ENCODE results near the gene JARID2. TPM values are rescaled to one million over a fixed set of nuclear protein-coding genes. Genes with fewer than 3 reads are reported as not detected.

JARID2 gene
- total RNA-seq, 1 donor, result 9.1 TPM

GRCh38 chr6:15480525-15480924 is 234.7 kb downstream of the JARID2 start:
- no peak for DNase-seq (ENCODE audit: low read depth)
- TF ChIP-seq CTCF (IDR thresholded peaks at IDR 0.05; ENCODE audit: insufficient read depth, low read depth, low read length), result no peak
- no peak overlapping the region for H3K4me3 ChIP-seq (ENCODE audit: low read depth, low read length)

GRCh38 chr6:15481390-15482291 is 235.8 kb downstream of the JARID2 start:
- DNase-seq (ENCODE audit: low read depth), result no peak
- no peak overlapping the region for H3K4me3 ChIP-seq (ENCODE audit: low read depth, low read length)

GRCh38 chr6:15483060-15483459 is 237.2 kb downstream of the JARID2 start:
- H3K4me3 ChIP-seq (ENCODE audit: low read depth, low read length), result no peak overlapping the region
- TF ChIP-seq CTCF (IDR thresholded peaks at IDR 0.05; ENCODE audit: insufficient read depth, low read depth, low read length), result no peak
- DNase-seq (ENCODE audit: low read depth), result no peak

More at GRCh38 chr6:15481390-15482291, 235.8 kb downstream of the JARID2 start:
- no peak for TF ChIP-seq CTCF (IDR thresholded peaks at IDR 0.05; ENCODE audit: insufficient read depth, low read depth, low read length)

- TF ChIP-seq CTCF (IDR thresholded peaks at IDR 0.05; ENCODE audit: insufficient read depth, low read depth, low read length), result no peak
- DNase-seq (ENCODE audit: low read depth), result no peak
- H3K4me3 ChIP-seq (ENCODE audit: low read depth, low read length), result no peak overlapping the region
These were observed 238.3 kb downstream of the JARID2 start for GRCh38 chr6:15484140-15484539.

GRCh38 chr6:15484821-15485220 is 239.0 kb downstream of the JARID2 start:
- DNase-seq (ENCODE audit: low read depth), result no peak
- no peak for TF ChIP-seq CTCF (IDR thresholded peaks at IDR 0.05; ENCODE audit: insufficient read depth, low read depth, low read length)
- no peak overlapping the region for H3K4me3 ChIP-seq (ENCODE audit: low read depth, low read length)

GRCh38 chr6:15485936-15486335 is 240.1 kb downstream of the JARID2 start:
- no peak for DNase-seq (ENCODE audit: low read depth)
- no peak overlapping the region for H3K4me3 ChIP-seq (ENCODE audit: low read depth, low read length)
- TF ChIP-seq CTCF (IDR thresholded peaks at IDR 0.05; ENCODE audit: insufficient read depth, low read depth, low read length), result no peak
